CD14-positive monocyte (primary cell): ENCODE measurements around the gene SP7. TPM values are rescaled to one million over a fixed set of nuclear protein-coding genes. Genes with fewer than 3 reads are reported as not detected.

Experiments
- DNase-seq, 3 donors: peaks; one replicate each; pipeline ENCODE4 v3.0.0-alpha.2; 2011 to 2022
- H2AFZ ChIP-seq: 2 replicates; pipeline ENCODE4 v1.6.0; 2012; ENCODE audit warnings: mild to moderate bottlenecking, low read depth, low read length, inconsistent platforms; ENCODE audit not compliant: insufficient read depth, poor library complexity, severe bottlenecking
- H3K27ac ChIP-seq, 2 donors: 1 replicate in 1 of 2; 2 replicates in 1 of 2; pipeline ENCODE4 v1.5.1; 2012 to 2013; ENCODE audit warnings: low read length in 2 of 2, control low read depth in 1 of 2, inconsistent platforms in 1 of 2, low read depth in 1 of 2, mild to moderate bottlenecking in 1 of 2
- H3K27me3 ChIP-seq, 2 donors: one replicate each; pipeline versions ENCODE4 v1.6.0 to v1.6.1; 2011 to 2013; ENCODE audit warnings: low read length in 2 of 2; ENCODE audit not compliant: control insufficient read depth in 2 of 2, insufficient read depth in 2 of 2
- H3K36me3 ChIP-seq, 2 donors: replicated peaks in 1 of 2; 1 replicate in 1 of 2; 2 replicates in 1 of 2; pipeline versions ENCODE4 v1.5.1 to v1.6.1; 2012 to 2013; ENCODE audit warnings: low read length in 2 of 2, control low read depth in 1 of 2, inconsistent platforms in 1 of 2, mild to moderate bottlenecking in 1 of 2; ENCODE audit not compliant: insufficient read depth in 2 of 2, control insufficient read depth in 1 of 2
- H3K4me1 ChIP-seq, 2 donors: 1 replicate in 1 of 2; 2 replicates in 1 of 2; pipeline versions ENCODE4 v1.5.1 to v1.6.1; 2012 to 2013; ENCODE audit warnings: low read length in 2 of 2, control low read depth in 1 of 2, inconsistent platforms in 1 of 2, mild to moderate bottlenecking in 1 of 2, moderate library complexity in 1 of 2; ENCODE audit not compliant: insufficient read depth in 2 of 2, control insufficient read depth in 1 of 2
- H3K4me2 ChIP-seq: replicated peaks from 2 replicates; pipeline ENCODE3; 2012; ENCODE audit warnings: low read length, moderate library complexity, mild to moderate bottlenecking; ENCODE audit not compliant: poor library complexity, severe bottlenecking; ENCODE audit errors: extremely low read depth
- H3K4me3 ChIP-seq, 3 experiments: fragments of 200-600 bp in 1 of 3; sonication (generic) in 1 of 3; replicated peaks in 1 of 3; 1 replicate in 2 of 3; 2 replicates in 1 of 3; pipeline ENCODE4 v1.5.1; 2011 to 2013; ENCODE audit warnings: low read length in 3 of 3, mild to moderate bottlenecking in 3 of 3, control low read depth in 2 of 3, low read depth in 2 of 3, inconsistent platforms in 1 of 3, moderate library complexity in 1 of 3
- H3K79me2 ChIP-seq: 2 replicates; pipeline ENCODE4 v1.6.0; 2012; ENCODE audit warnings: mild to moderate bottlenecking, control low read depth, inconsistent platforms, low read length, moderate library complexity; ENCODE audit not compliant: insufficient read depth
- H3K9ac ChIP-seq: 2 replicates; pipeline ENCODE4 v1.6.0; 2017; ENCODE audit warnings: low read length, mild to moderate bottlenecking; ENCODE audit not compliant: insufficient read depth, poor library complexity, severe bottlenecking
- H3K9me3 ChIP-seq, 2 donors: replicated peaks in 1 of 2; 1 replicate in 1 of 2; 2 replicates in 1 of 2; pipeline versions ENCODE4 v1.5.1 to v1.6.1; 2012 to 2013; ENCODE audit warnings: low read length in 2 of 2, control low read depth in 1 of 2; ENCODE audit not compliant: control insufficient read depth in 1 of 2, insufficient read depth in 1 of 2
- H4K20me1 ChIP-seq: 2 replicates; pipeline ENCODE4 v1.6.0; 2012; ENCODE audit warnings: mild to moderate bottlenecking, low read length, control low read depth, moderate library complexity; ENCODE audit not compliant: insufficient read depth
- H3K27ac Mint-ChIP-seq, 7 donors: one replicate each; pipeline ENCODE4 v1.8.0; 2020; ENCODE audit warnings: mild to moderate bottlenecking in 7 of 7, mixed read lengths in 7 of 7, moderate library complexity in 6 of 7, inconsistent platforms in 2 of 7
- H3K27me3 Mint-ChIP-seq, 3 donors: one replicate each; pipeline ENCODE4 v1.8.0; 2021 to 2022; ENCODE audit warnings: low read depth in 3 of 3, mild to moderate bottlenecking in 3 of 3, mixed read lengths in 3 of 3, moderate library complexity in 3 of 3, inconsistent platforms in 1 of 3
- H3K36me3 Mint-ChIP-seq, 2 donors: one replicate each; pipeline ENCODE4 v1.8.0; 2020; ENCODE audit warnings: mixed read lengths in 2 of 2, inconsistent platforms in 1 of 2, mild to moderate bottlenecking in 1 of 2
- H3K4me1 Mint-ChIP-seq: one replicate; pipeline ENCODE4 v1.8.0; 2020; ENCODE audit warnings: mild to moderate bottlenecking, mixed read lengths
- H3K4me3 Mint-ChIP-seq, 2 donors: one replicate each; pipeline ENCODE4 v1.8.0; 2020; ENCODE audit warnings: mild to moderate bottlenecking in 2 of 2, mixed read lengths in 2 of 2, moderate library complexity in 1 of 2
- H3K9me3 Mint-ChIP-seq, 7 donors: one replicate each; pipeline ENCODE4 v1.8.0; 2020 to 2022; ENCODE audit warnings: mixed read lengths in 7 of 7, mild to moderate bottlenecking in 6 of 7, moderate library complexity in 6 of 7, inconsistent platforms in 2 of 7
- CTCF ChIP-seq: fragments of 200-600 bp; IDR thresholded peaks from one replicate; pipeline ENCODE4 v1.8.0; 2022; ENCODE audit warnings: antibody characterized with exemption, mild to moderate bottlenecking
- WGBS: methylation state at CpG from one replicate; pipeline ENCODE4 v1.1.5; 2013; ENCODE audit warnings: missing lambda C conversion rate; ENCODE audit not compliant: insufficient coverage; 5-methylcytosine and 5-hydroxymethylcytosine counted together
- intact Hi-C, 2 donors: fragments of 100-400 bp; cut with micrococcal nuclease; formaldehyde crosslinking; loops; one replicate each; pipeline versions ENCODE4 v1.15.0 to v1.15.1; 2023
- polyA plus RNA-seq, 3 donors: library from polyadenylated mRNA; depleted of rRNA in 1 of 3; unstranded in 2 of 3; stranded (reverse) in 1 of 3; fragments of 300-500 nt in 2 of 3; fragments of >200 nt in 1 of 3; fragmentation: Illumina TruSeq in 2 of 3; gene quantifications; 1 replicate in 2 of 3; 2 replicates in 1 of 3; pipeline ENCODE4 v1.2.3, GENCODE V29; 2012 to 2021

SP7 gene
- polyA plus RNA-seq, 3 donors = 0.04 TPM; not detected in 2

- no peak for TF ChIP-seq CTCF
- H3K27ac Mint-ChIP-seq = peak overlapping the region in 3 of 7 donors; percentile 4 to 52 (median 50)
- Histone ChIP-seq H3K9me3 (no peaks in the 10 kb centered on the region), H2AFZ (no peak overlapping the region), H3K27ac (no peak overlapping the region), H3K4me2 (no peak overlapping the region), H3K36me3 (peaks cover 27 to 71% of the 10 kb centered on the region in 2 donors), H4K20me1 (no peaks in the 10 kb centered on the region), H3K27me3 (no peaks in the 10 kb centered on the region), H3K9ac (no peak overlapping the region), H3K4me3 (no peak overlapping the region), H3K4me1 (peaks cover 3% of the 10 kb centered on the region in 2 donors), H3K79me2 (no peaks in the 10 kb centered on the region)
- H3K36me3 Mint-ChIP-seq = peaks cover 45 to 69% of the 10 kb centered on the region in 2 donors
- H3K9me3 Mint-ChIP-seq = no peaks in the 10 kb centered on the region
- H3K27me3 Mint-ChIP-seq = peaks cover 0 to 4% (median 0%) of the 10 kb centered on the region in 3 donors
- peaks cover 6% of the 10 kb centered on the region for H3K4me1 Mint-ChIP-seq
- DNase-seq = no peak
- WGBS = 100% methylated on average over 2 of the region's 4 CpGs
- no peak overlapping the region for H3K4me3 Mint-ChIP-seq
- intact Hi-C loops = loop anchor here in 1 of 2 donors (5.0 kb wide), 1 partner anchor 78 kb away; no protein-coding TSS in a partner anchor
These were observed 46.3 kb downstream of the SP7 start for GRCh38 chr12:53289891-53290290.

- Histone ChIP-seq H3K9ac (no peak overlapping the region), H4K20me1 (no peaks in the 10 kb centered on the region), H3K4me1 (no peaks in the 10 kb centered on the region), H2AFZ (no peak overlapping the region), H3K27ac (peak overlapping the region in 1 of 2 donors; percentile 6), H3K27me3 (no peaks in the 10 kb centered on the region), H3K4me2 (no peak overlapping the region), H3K9me3 (no peaks in the 10 kb centered on the region), H3K36me3 (peaks cover 37 to 78% of the 10 kb centered on the region in 2 donors), H3K79me2 (no peaks in the 10 kb centered on the region), H3K4me3 (no peak overlapping the region)
- no peak overlapping the region for H3K4me3 Mint-ChIP-seq
- H3K27me3 Mint-ChIP-seq = peaks cover 0 to 4% (median 0%) of the 10 kb centered on the region in 3 donors
- H3K4me1 Mint-ChIP-seq = peaks cover 5% of the 10 kb centered on the region
- 100% methylated on average over 5 of the region's 6 CpGs for WGBS
- DNase-seq = no peak
- no peak for TF ChIP-seq CTCF
- intact Hi-C loops = loop anchor here in 1 of 2 donors (5.0 kb wide), 1 partner anchor 76 kb away; no protein-coding TSS in a partner anchor
- H3K36me3 Mint-ChIP-seq = peaks cover 49 to 81% of the 10 kb centered on the region in 2 donors
- H3K9me3 Mint-ChIP-seq = no peaks in the 10 kb centered on the region
- H3K27ac Mint-ChIP-seq = peak overlapping the region in 3 of 7 donors; percentile 35 to 76 (median 73)
These were observed 47.8 kb downstream of the SP7 start for GRCh38 chr12:53288322-53288721.
